ENCODE results near the gene MBD5.

GRCh38 chr2:148531669-148532428 lies 511.0 kb downstream of the MBD5 start:
- TF ChIP-seq CTCF (IDR thresholded peaks at IDR 0.05) (no peak), POLR2A (IDR thresholded peaks at IDR 0.05) (no peak)

Measured in stomach (tissue), 4 donors.